ENCODE data around the gene MBD5.

GRCh38 chr2:148526509-148527346 is 505.8 kb downstream of the MBD5 start:
- TF ChIP-seq EZH2 (IDR thresholded peaks at IDR 0.05; ENCODE audit: borderline replicate concordance, low read depth, low read length, severe bottlenecking) (no peak), CTCF (IDR thresholded peaks at IDR 0.05; ENCODE audit: borderline replicate concordance, extremely low read depth, low read length, poor library complexity, severe bottlenecking) (no peak)
